Liver (tissue), 9 donors: ENCODE data around the gene GM2A. TPM values are rescaled to one million over a fixed set of nuclear protein-coding genes. Genes with fewer than 3 reads are reported as not detected.
A peak's percentile ranks its signal among the peaks of the same experiment; 100 is the strongest.
"Not testable (repeated sequence)": the region's sequence is repeated elsewhere in the genome, so short reads cannot be mapped to it uniquely, and the experiment has no call there.

ENCODE experiments used
- DNase-seq: peaks from one replicate; pipeline ENCODE4 v3.0.0-alpha.2; 2017; ENCODE audit warnings: low spot score
- H3K27ac ChIP-seq, 2 donors: one replicate each; pipeline ENCODE4 v1.7.0; 2013; ENCODE audit warnings: inconsistent platforms in 2 of 2, low read length in 2 of 2, control low read depth in 1 of 2, low read depth in 1 of 2, mild to moderate bottlenecking in 1 of 2
- H3K27me3 ChIP-seq, 4 donors: one replicate each; pipeline versions ENCODE4 v1.6.1 to v1.7.0; 2013; ENCODE audit warnings: low read length in 3 of 4, inconsistent platforms in 1 of 4, mild to moderate bottlenecking in 1 of 4, moderate library complexity in 1 of 4; ENCODE audit not compliant: control insufficient read depth in 4 of 4, insufficient read depth in 4 of 4
- H3K36me3 ChIP-seq, 4 donors: one replicate each; pipeline versions ENCODE4 v1.6.1 to v1.7.0; 2013; ENCODE audit warnings: low read length in 3 of 4, mild to moderate bottlenecking in 3 of 4, low read depth in 1 of 4, moderate library complexity in 1 of 4; ENCODE audit not compliant: control insufficient read depth in 4 of 4, insufficient read depth in 3 of 4
- H3K4me1 ChIP-seq, 4 donors: one replicate each; pipeline versions ENCODE4 v1.6.1 to v1.7.0; 2013; ENCODE audit warnings: low read length in 3 of 4, mild to moderate bottlenecking in 3 of 4, moderate library complexity in 1 of 4; ENCODE audit not compliant: control insufficient read depth in 4 of 4, insufficient read depth in 4 of 4
- H3K4me3 ChIP-seq, 3 donors: one replicate each; pipeline versions ENCODE4 v1.6.1 to v1.7.0; 2013; ENCODE audit warnings: low read length in 3 of 3, control low read depth in 1 of 3, low read depth in 1 of 3, mild to moderate bottlenecking in 1 of 3
- H3K9ac ChIP-seq, 2 donors: one replicate each; pipeline ENCODE4 v1.7.0; 2013; ENCODE audit warnings: low read length in 2 of 2, mild to moderate bottlenecking in 2 of 2, moderate library complexity in 2 of 2, control low read depth in 1 of 2, low read depth in 1 of 2
- H3K9me3 ChIP-seq, 4 donors: one replicate each; pipeline versions ENCODE4 v1.6.1 to v1.7.0; 2013; ENCODE audit warnings: low read length in 3 of 4; ENCODE audit not compliant: control insufficient read depth in 4 of 4
- ATF3 ChIP-seq: IDR thresholded peaks from 2 replicates; pipeline ENCODE4 v1.6.1; 2016; ENCODE audit warnings: antibody characterized with exemption
- EGR1 ChIP-seq, 2 donors: IDR thresholded peaks; 2 replicates each; pipeline ENCODE4 v1.6.1; 2016 to 2018; ENCODE audit warnings: antibody characterized with exemption in 2 of 2, low read depth in 2 of 2
- FOXA1 ChIP-seq: IDR thresholded peaks from 2 replicates; pipeline ENCODE4 v1.6.1; 2016; ENCODE audit warnings: antibody characterized with exemption
- FOXA2 ChIP-seq: IDR thresholded peaks from 2 replicates; pipeline ENCODE4 v1.6.1; 2016; ENCODE audit warnings: antibody characterized with exemption
- GABPA ChIP-seq, 2 donors: IDR thresholded peaks in 1 of 2; conservative IDR thresholded peaks in 1 of 2; 2 replicates each; pipeline ENCODE4 v1.6.1; 2016; ENCODE audit warnings: antibody characterized with exemption in 2 of 2, mild to moderate bottlenecking in 1 of 2, moderate library complexity in 1 of 2
- HNF4A ChIP-seq, 2 donors: conservative IDR thresholded peaks; 2 replicates each; pipeline ENCODE4 v1.6.1; 2016; ENCODE audit warnings: antibody characterized with exemption in 2 of 2, mild to moderate bottlenecking in 2 of 2
- HNF4G ChIP-seq: IDR thresholded peaks from 2 replicates; pipeline ENCODE4 v1.6.1; 2016; ENCODE audit warnings: antibody characterized with exemption
- JUND ChIP-seq, 2 donors: IDR thresholded peaks; 2 replicates each; pipeline ENCODE4 v1.6.1; 2016; ENCODE audit warnings: antibody characterized with exemption in 2 of 2
- MAX ChIP-seq: IDR thresholded peaks from 2 replicates; pipeline ENCODE4 v1.6.1; 2016; ENCODE audit warnings: antibody characterized with exemption
- NR2F2 ChIP-seq: IDR thresholded peaks from 2 replicates; pipeline ENCODE4 v1.6.1; 2016; ENCODE audit warnings: antibody characterized with exemption
- RAD21 ChIP-seq, 2 donors: IDR thresholded peaks; 2 replicates each; pipeline ENCODE4 v1.6.1; 2016; ENCODE audit warnings: antibody characterized with exemption in 2 of 2, mild to moderate bottlenecking in 2 of 2
- RXRA ChIP-seq, 2 donors: IDR thresholded peaks; 2 replicates each; pipeline ENCODE4 v1.6.1; 2017 to 2018; ENCODE audit warnings: antibody characterized with exemption in 2 of 2, mild to moderate bottlenecking in 1 of 2
- SP1 ChIP-seq: IDR thresholded peaks from 2 replicates; pipeline ENCODE4 v1.6.1; 2018; ENCODE audit warnings: antibody characterized with exemption, mild to moderate bottlenecking
- TAF1 ChIP-seq: conservative IDR thresholded peaks from 2 replicates; pipeline ENCODE4 v1.6.1; 2016; ENCODE audit warnings: antibody characterized with exemption, mild to moderate bottlenecking
- YY1 ChIP-seq: IDR thresholded peaks from 2 replicates; pipeline ENCODE4 v1.6.1; 2016; ENCODE audit warnings: antibody characterized with exemption, mild to moderate bottlenecking
- WGBS: extraction: QIAGEN DNeasy Blood & Tissue Kit; methylation state at CpG from one replicate; pipeline ENCODE4 v1.1.7; 2013; 5-methylcytosine and 5-hydroxymethylcytosine counted together
- polyA plus RNA-seq, 2 donors: library from polyadenylated mRNA; stranded (reverse) in 1 of 2; unstranded in 1 of 2; fragments of 200-250 nt in 1 of 2; fragments of >200 nt in 1 of 2; fragmentation: Nextera tagmentation in 1 of 2; extraction: Ambion mirVana in 1 of 2; gene quantifications; one replicate each; pipeline versions ENCODE4 v1.2.1 to v1.2.3, GENCODE V29; 2013 to 2015
- total RNA-seq, 2 donors: library from RNA; depleted of rRNA; stranded (reverse); fragments of >200 nt; gene quantifications; one replicate each; pipeline ENCODE4 v1.2.3, GENCODE V29; 2014
- TF ChIP-seq, protein P1 (sequence below): fragments of 150-350 bp; IDR thresholded peaks from 2 replicates; pipeline ENCODE4 v1.5.1; 2017; ENCODE audit warnings: improper control_type of control experiment, low read depth, low read length; ENCODE audit not compliant: missing input control
- TF ChIP-seq, protein P2 (sequence below): IDR thresholded peaks from 2 replicates; pipeline ENCODE4 v1.6.1; 2016; ENCODE audit warnings: antibody characterized with exemption, mild to moderate bottlenecking
- TF ChIP-seq, protein P3 (sequence below): IDR thresholded peaks from 2 replicates; pipeline ENCODE4 v1.6.1; 2016; ENCODE audit warnings: antibody characterized with exemption
- donor health status: healthy.
- donor health status: healthy.
- donor health status: healthy.
- donor health status: healthy.
- donor health status: healthy.

The GM2A gene
- total and polyA plus RNA-seq, 4 donors: 4.1 to 14.5 (median 10.6) TPM

GRCh38 chr5:151234476-151235238, 18.3 kb upstream of the GM2A start:
- Histone ChIP-seq H3K27me3 (no peaks in the 10 kb centered on the region), H3K36me3 (no peaks in the 10 kb centered on the region), H3K9ac (no peak overlapping the region), H3K4me3 (peak overlapping the region in 1 of 3 donors; percentile 34), H3K9me3 (no peaks in the 10 kb centered on the region), H3K4me1 (peaks cover 4 to 17% (median 10%) of the 10 kb centered on the region in 4 donors), H3K27ac (peak overlapping the region; percentile 21 to 71)
- DNase-seq: peak; percentile 62
- 27% methylated on average over 17 of the region's 17 CpGs for WGBS
- TF ChIP-seq JUND (IDR thresholded peaks at IDR 0.05) (peak; percentile 45 to 74), FOXA1 (peak; percentile 59), EGR1 (IDR thresholded peaks at IDR 0.05; ENCODE audit: low read depth in 2 of 2) (peak; percentile 28 to 90), GABPA (IDR thresholded peaks at IDR 0.05 in 1 of 2, conservative IDR thresholded peaks at IDR 0.05 in 1 of 2) (peak in 1 of 2 donors; percentile 64), SP1 (peak; percentile 87), YY1 (peak; percentile 87), FOXA2 (peak; percentile 67), RAD21 (IDR thresholded peaks at IDR 0.05) (peak; percentile 40 to 55), RXRA (IDR thresholded peaks at IDR 0.05) (peak; percentile 88), TAF1 (no peak), HNF4G (peak; percentile 33), HNF4A (conservative IDR thresholded peaks at IDR 0.05) (peak; percentile 83 to 85), MAX (peak; percentile 96), ATF3 (peak; percentile 17), NR2F2 (peak; percentile 48)
- TF ChIP-seq, protein P1, sequence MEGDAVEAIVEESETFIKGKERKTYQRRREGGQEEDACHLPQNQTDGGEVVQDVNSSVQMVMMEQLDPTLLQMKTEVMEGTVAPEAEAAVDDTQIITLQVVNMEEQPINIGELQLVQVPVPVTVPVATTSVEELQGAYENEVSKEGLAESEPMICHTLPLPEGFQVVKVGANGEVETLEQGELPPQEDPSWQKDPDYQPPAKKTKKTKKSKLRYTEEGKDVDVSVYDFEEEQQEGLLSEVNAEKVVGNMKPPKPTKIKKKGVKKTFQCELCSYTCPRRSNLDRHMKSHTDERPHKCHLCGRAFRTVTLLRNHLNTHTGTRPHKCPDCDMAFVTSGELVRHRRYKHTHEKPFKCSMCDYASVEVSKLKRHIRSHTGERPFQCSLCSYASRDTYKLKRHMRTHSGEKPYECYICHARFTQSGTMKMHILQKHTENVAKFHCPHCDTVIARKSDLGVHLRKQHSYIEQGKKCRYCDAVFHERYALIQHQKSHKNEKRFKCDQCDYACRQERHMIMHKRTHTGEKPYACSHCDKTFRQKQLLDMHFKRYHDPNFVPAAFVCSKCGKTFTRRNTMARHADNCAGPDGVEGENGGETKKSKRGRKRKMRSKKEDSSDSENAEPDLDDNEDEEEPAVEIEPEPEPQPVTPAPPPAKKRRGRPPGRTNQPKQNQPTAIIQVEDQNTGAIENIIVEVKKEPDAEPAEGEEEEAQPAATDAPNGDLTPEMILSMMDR: no peak
- TF ChIP-seq, protein P2, sequence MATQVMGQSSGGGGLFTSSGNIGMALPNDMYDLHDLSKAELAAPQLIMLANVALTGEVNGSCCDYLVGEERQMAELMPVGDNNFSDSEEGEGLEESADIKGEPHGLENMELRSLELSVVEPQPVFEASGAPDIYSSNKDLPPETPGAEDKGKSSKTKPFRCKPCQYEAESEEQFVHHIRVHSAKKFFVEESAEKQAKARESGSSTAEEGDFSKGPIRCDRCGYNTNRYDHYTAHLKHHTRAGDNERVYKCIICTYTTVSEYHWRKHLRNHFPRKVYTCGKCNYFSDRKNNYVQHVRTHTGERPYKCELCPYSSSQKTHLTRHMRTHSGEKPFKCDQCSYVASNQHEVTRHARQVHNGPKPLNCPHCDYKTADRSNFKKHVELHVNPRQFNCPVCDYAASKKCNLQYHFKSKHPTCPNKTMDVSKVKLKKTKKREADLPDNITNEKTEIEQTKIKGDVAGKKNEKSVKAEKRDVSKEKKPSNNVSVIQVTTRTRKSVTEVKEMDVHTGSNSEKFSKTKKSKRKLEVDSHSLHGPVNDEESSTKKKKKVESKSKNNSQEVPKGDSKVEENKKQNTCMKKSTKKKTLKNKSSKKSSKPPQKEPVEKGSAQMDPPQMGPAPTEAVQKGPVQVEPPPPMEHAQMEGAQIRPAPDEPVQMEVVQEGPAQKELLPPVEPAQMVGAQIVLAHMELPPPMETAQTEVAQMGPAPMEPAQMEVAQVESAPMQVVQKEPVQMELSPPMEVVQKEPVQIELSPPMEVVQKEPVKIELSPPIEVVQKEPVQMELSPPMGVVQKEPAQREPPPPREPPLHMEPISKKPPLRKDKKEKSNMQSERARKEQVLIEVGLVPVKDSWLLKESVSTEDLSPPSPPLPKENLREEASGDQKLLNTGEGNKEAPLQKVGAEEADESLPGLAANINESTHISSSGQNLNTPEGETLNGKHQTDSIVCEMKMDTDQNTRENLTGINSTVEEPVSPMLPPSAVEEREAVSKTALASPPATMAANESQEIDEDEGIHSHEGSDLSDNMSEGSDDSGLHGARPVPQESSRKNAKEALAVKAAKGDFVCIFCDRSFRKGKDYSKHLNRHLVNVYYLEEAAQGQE: peak; percentile 80
- TF ChIP-seq, protein P3, sequence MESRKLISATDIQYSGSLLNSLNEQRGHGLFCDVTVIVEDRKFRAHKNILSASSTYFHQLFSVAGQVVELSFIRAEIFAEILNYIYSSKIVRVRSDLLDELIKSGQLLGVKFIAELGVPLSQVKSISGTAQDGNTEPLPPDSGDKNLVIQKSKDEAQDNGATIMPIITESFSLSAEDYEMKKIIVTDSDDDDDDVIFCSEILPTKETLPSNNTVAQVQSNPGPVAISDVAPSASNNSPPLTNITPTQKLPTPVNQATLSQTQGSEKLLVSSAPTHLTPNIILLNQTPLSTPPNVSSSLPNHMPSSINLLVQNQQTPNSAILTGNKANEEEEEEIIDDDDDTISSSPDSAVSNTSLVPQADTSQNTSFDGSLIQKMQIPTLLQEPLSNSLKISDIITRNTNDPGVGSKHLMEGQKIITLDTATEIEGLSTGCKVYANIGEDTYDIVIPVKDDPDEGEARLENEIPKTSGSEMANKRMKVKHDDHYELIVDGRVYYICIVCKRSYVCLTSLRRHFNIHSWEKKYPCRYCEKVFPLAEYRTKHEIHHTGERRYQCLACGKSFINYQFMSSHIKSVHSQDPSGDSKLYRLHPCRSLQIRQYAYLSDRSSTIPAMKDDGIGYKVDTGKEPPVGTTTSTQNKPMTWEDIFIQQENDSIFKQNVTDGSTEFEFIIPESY: peak; percentile 42

- Histone ChIP-seq H3K27ac (peak overlapping the region; percentile 9 to 71), H3K4me1 (peaks cover 4 to 17% (median 10%) of the 10 kb centered on the region in 4 donors)
- not testable (repeated sequence) for H3K9me3 ChIP-seq, H3K9ac ChIP-seq, H3K4me3 ChIP-seq, H3K36me3 ChIP-seq, H3K27me3 ChIP-seq, DNase-seq
- WGBS: 95% methylated on average over 6 of the region's 6 CpGs
Observed at GRCh38 chr5:151235239-151235571, 17.8 kb upstream of the GM2A start.
